IMR-90 (cell line): Measurements from ENCODE around the gene TCERG1L. TPM values are rescaled to one million over a fixed set of nuclear protein-coding genes. Genes with fewer than 3 reads are reported as not detected.

Experiments used
- ATAC-seq: fragments of 200-7000 bp; cut with Tn5 transposase; 2 replicates; pipeline ENCODE4 v1.9.1; 2020; ENCODE audit warnings: low read depth, mild to moderate bottlenecking, moderate library complexity
- BruUV-seq: library from RNA; stranded (reverse); fragments of 400-500 nt; replicated peaks from 2 replicates; lab custom pipeline; 2021; lab: Mats Ljungman, UMichigan
- CTCF ChIA-PET: fragments of 300-600 bp; formaldehyde crosslinking; extraction: SDS; loops from one replicate; lab custom pipeline; 2021; ENCODE audit warnings: antibody characterized with exemption; lab: Yijun Ruan, JAX
- POLR2A ChIA-PET: fragments of 300-600 bp; sonication (Branson Sonifier 250); formaldehyde crosslinking; loops from one replicate; lab custom pipeline; 2022; ENCODE audit warnings: antibody characterized with exemption; ENCODE audit not compliant: unreplicated experiment; lab: Charles Lee
- DNase-seq: peaks from one replicate; pipeline ENCODE4 v3.0.0; 2013
- H2AFZ ChIP-seq: replicated peaks from 2 replicates; pipeline ENCODE3; 2013; ENCODE audit warnings: low read length, mild to moderate bottlenecking; ENCODE audit not compliant: poor library complexity
- H2AK5ac ChIP-seq: 2 replicates; pipeline ENCODE4 v1.6.1; 2013; ENCODE audit warnings: low read depth, low read length, inconsistent platforms
- H2AK9ac ChIP-seq: replicated peaks from 2 replicates; pipeline ENCODE3; 2013; ENCODE audit warnings: mild to moderate bottlenecking, low read depth, low read length, moderate library complexity; ENCODE audit not compliant: poor library complexity
- H2BK120ac ChIP-seq: 2 replicates; pipeline ENCODE4 v1.6.1; 2013; ENCODE audit warnings: low read depth, low read length, inconsistent platforms
- H2BK15ac ChIP-seq: 3 replicates; pipeline ENCODE4 v1.6.1; 2013; ENCODE audit warnings: low read depth, low read length, inconsistent platforms
- H2BK20ac ChIP-seq: 2 replicates; pipeline ENCODE4 v1.6.1; 2013; ENCODE audit warnings: low read depth, mild to moderate bottlenecking, inconsistent platforms, low read length, moderate library complexity
- H2BK5ac ChIP-seq: 2 replicates; pipeline ENCODE4 v1.6.1; 2013; ENCODE audit warnings: mild to moderate bottlenecking, low read depth, low read length, inconsistent platforms; ENCODE audit not compliant: poor library complexity, severe bottlenecking
- H3K14ac ChIP-seq: replicated peaks from 2 replicates; pipeline ENCODE4 v1.6.1; 2013; ENCODE audit warnings: low read depth, low read length, inconsistent platforms
- H3K18ac ChIP-seq: 2 replicates; pipeline ENCODE4 v1.6.1; 2013; ENCODE audit warnings: low read depth, low read length, control low read depth
- H3K23ac ChIP-seq: 2 replicates; pipeline ENCODE4 v1.6.1; 2013; ENCODE audit warnings: low read depth, low read length, inconsistent platforms
- H3K27ac ChIP-seq: 2 replicates; pipeline ENCODE4 v1.5.1; 2013; ENCODE audit warnings: mild to moderate bottlenecking, control low read depth, low read length; ENCODE audit not compliant: insufficient read depth
- H3K27me3 ChIP-seq: 2 replicates; pipeline ENCODE4 v1.6.1; 2013; ENCODE audit warnings: low read length; ENCODE audit not compliant: control insufficient read depth, insufficient read depth
- H3K36me3 ChIP-seq: 2 replicates; pipeline ENCODE4 v1.6.1; 2013; ENCODE audit warnings: low read length, mixed read lengths; ENCODE audit not compliant: control insufficient read depth, insufficient read depth
- H3K4ac ChIP-seq: 2 replicates; pipeline ENCODE4 v1.6.1; 2013; ENCODE audit warnings: low read depth, low read length, inconsistent platforms
- H3K4me1 ChIP-seq: 2 replicates; pipeline ENCODE4 v1.6.1; 2013; ENCODE audit warnings: low read length, mixed read lengths; ENCODE audit not compliant: control insufficient read depth, insufficient read depth
- H3K4me2 ChIP-seq: 2 replicates; pipeline ENCODE4 v1.6.1; 2013; ENCODE audit warnings: low read depth, mild to moderate bottlenecking, control low read depth, low read length, moderate library complexity
- H3K4me3 ChIP-seq: 2 replicates; pipeline ENCODE4 v1.5.1; 2013; ENCODE audit warnings: low read depth, mild to moderate bottlenecking, control low read depth, low read length, moderate library complexity; ENCODE audit not compliant: insufficient read depth
- H3K56ac ChIP-seq: 2 replicates; pipeline ENCODE4 v1.6.1; 2013; ENCODE audit warnings: low read length, inconsistent platforms; ENCODE audit not compliant: insufficient read depth; ENCODE audit errors: extremely low read depth
- H3K79me1 ChIP-seq, 2 experiments: 2 replicates each; pipeline ENCODE4 v1.6.1; 2013; ENCODE audit warnings: low read length in 2 of 2, inconsistent platforms in 1 of 2, low read depth in 1 of 2
- H3K9ac ChIP-seq: 2 replicates; pipeline ENCODE4 v1.6.1; 2013; ENCODE audit warnings: low read depth, low read length, control low read depth
- H3K9me1 ChIP-seq: 2 replicates; pipeline ENCODE4 v1.6.1; 2013; ENCODE audit warnings: low read length, inconsistent platforms; ENCODE audit not compliant: insufficient read depth
- H3K9me3 ChIP-seq: 2 replicates; pipeline ENCODE4 v1.6.1; 2013; ENCODE audit warnings: low read length; ENCODE audit not compliant: control insufficient read depth, insufficient read depth
- H4K20me1 ChIP-seq: 2 replicates; pipeline ENCODE4 v1.6.1; 2013; ENCODE audit warnings: low read length, inconsistent platforms; ENCODE audit not compliant: insufficient read depth
- H4K5ac ChIP-seq: 2 replicates; pipeline ENCODE4 v1.6.1; 2013; ENCODE audit warnings: mild to moderate bottlenecking, low read depth, low read length, control low read depth
- H4K8ac ChIP-seq, 2 experiments: 2 replicates each; pipeline ENCODE4 v1.6.1; 2013; ENCODE audit warnings: low read depth in 2 of 2, low read length in 2 of 2, control low read depth in 1 of 2, inconsistent platforms in 1 of 2
- H4K91ac ChIP-seq: 2 replicates; pipeline ENCODE4 v1.6.1; 2013; ENCODE audit warnings: low read depth, low read length, inconsistent platforms; ENCODE audit not compliant: insufficient read depth
- RAD21 ChIP-seq: IDR thresholded peaks from 2 replicates; pipeline ENCODE4 v1.6.1; 2012; ENCODE audit warnings: low read length, improper control_type of control experiment
- RCOR1 ChIP-seq: IDR thresholded peaks from 2 replicates; pipeline ENCODE4 v1.6.1; 2012; ENCODE audit warnings: mild to moderate bottlenecking, low read length, improper control_type of control experiment; ENCODE audit not compliant: insufficient replicate concordance
- RFX5 ChIP-seq: IDR thresholded peaks from 2 replicates; pipeline ENCODE4 v1.8.0; 2012; ENCODE audit warnings: low read depth, mild to moderate bottlenecking, low read length, moderate library complexity
- USF2 ChIP-seq: fragments of 150-350 bp; IDR thresholded peaks from 2 replicates; pipeline ENCODE4 v1.6.1; 2017; ENCODE audit warnings: mild to moderate bottlenecking, antibody characterized with exemption, low read length, low read depth
- WGBS, 2 experiments: methylation state at CpG; one replicate each; pipeline versions ENCODE4 v1.1.5 to v1.1.7; 2013; ENCODE audit warnings: missing lambda C conversion rate in 2 of 2; ENCODE audit not compliant: insufficient read length in 1 of 2; ENCODE audit errors: extremely low coverage in 2 of 2; 5-methylcytosine and 5-hydroxymethylcytosine counted together
- dilution Hi-C: fragments of 300-500 bp; cut with HindIII; formaldehyde crosslinking; loops from one replicate; pipeline ENCODE4 v1.14.3; 2018; ENCODE audit warnings: low sequenced_read_pairs; ENCODE audit not compliant: unreplicated experiment
- in situ Hi-C: fragments of 300-500 bp; cut with MboI; formaldehyde crosslinking; loops from 3 replicates; pipeline ENCODE4 v1.14.3; 2019; ENCODE audit warnings: low sequenced_read_pairs, inconsistent platforms, mixed read lengths
- intact Hi-C: fragments of 100-400 bp; cut with micrococcal nuclease; formaldehyde crosslinking; loops from 2 replicates; pipeline ENCODE4 v1.10.0; 2022
- polyA plus RNA-seq, 3 experiments: library from polyadenylated mRNA; depleted of rRNA; stranded (reverse); fragments of >200 nt; gene quantifications; 2 replicates each; pipeline ENCODE4 v1.2.3, GENCODE V29; 2012; ENCODE audit warnings: low replicate concordance in 1 of 3
- total RNA-seq: library from RNA; depleted of rRNA; stranded (reverse); fragments of >200 nt; gene quantifications from 2 replicates; pipeline ENCODE4 v1.2.3, GENCODE V29; 2012

The TCERG1L gene
- total and polyA plus RNA-seq, 2 of the 4 experiments (the other 2 are of a cell fraction), result not detected

DNA sequence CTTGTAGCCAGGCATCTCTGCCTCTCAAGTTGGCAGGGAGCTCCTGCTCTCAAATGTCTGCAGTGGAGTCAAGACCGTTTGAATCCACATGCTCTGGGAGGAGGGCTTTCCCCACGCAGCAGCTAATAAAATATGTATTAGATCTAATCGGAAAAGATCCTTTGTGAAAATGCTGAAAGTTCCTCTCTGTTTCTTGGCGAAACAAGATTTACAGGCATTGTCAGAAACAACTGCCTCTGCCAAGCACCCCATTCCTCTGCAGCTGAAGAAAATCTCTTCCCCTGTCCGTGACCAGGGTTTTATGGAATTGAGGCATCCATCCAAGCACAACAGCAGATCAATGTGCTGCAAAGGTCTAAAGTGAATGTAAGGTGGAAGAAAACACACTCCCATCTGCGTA lies 165.8 kb downstream of the TCERG1L start:
- Histone ChIP-seq H3K4me2 (no peak overlapping the region), H2BK20ac (no peak overlapping the region), H2AK5ac (no peak overlapping the region), H3K27ac (no peak overlapping the region), H4K5ac (no peak overlapping the region), H3K4ac (no peak overlapping the region), H3K9me3 (peaks cover 62% of the 10 kb centered on the region), H2BK15ac (no peak overlapping the region), H2AK9ac (no peak overlapping the region), H3K9ac (no peak overlapping the region), H4K91ac (no peak overlapping the region), H3K18ac (no peak overlapping the region), H3K27me3 (no peaks in the 10 kb centered on the region), H3K14ac (no peak overlapping the region), H3K56ac (no peak overlapping the region), H3K4me1 (no peaks in the 10 kb centered on the region), H4K20me1 (no peaks in the 10 kb centered on the region), H2BK120ac (no peak overlapping the region), H4K8ac (no peak overlapping the region), H3K9me1 (no peaks in the 10 kb centered on the region), H3K4me3 (no peak overlapping the region), H2AFZ (no peak overlapping the region), H2BK5ac (no peak overlapping the region), H3K23ac (no peak overlapping the region), H3K36me3 (no peaks in the 10 kb centered on the region), H3K79me1 (no peaks in the 10 kb centered on the region)
- dilution Hi-C loops, result no loop called here
- BruUV-seq, result no TSS peak
- TF ChIP-seq RCOR1, result no peak
- TF ChIP-seq USF2, result no peak
- no peak for TF ChIP-seq RFX5
- no peak for TF ChIP-seq RAD21
- ChIA-PET POLR2A (no interaction called here), CTCF (no interaction called here)
- no CpG with 5 or more reads among the region's 6 CpGs for WGBS, 2 experiments
- no peak for ATAC-seq
- intact Hi-C loops, result no loop called here
- no peak for DNase-seq
- in situ Hi-C loops, result no loop called here
